Activated T-cell treated with anti-CD3 and anti-CD28 coated beads, Interleukin-2, amount 50 U/mL, for 1 hour (primary cell): ENCODE data around the gene PYCR2.

Experiments used
- DNase-seq: peaks from one replicate; pipeline ENCODE4 v3.0.0-alpha.2; 2020

PYCR2 gene

DNA sequence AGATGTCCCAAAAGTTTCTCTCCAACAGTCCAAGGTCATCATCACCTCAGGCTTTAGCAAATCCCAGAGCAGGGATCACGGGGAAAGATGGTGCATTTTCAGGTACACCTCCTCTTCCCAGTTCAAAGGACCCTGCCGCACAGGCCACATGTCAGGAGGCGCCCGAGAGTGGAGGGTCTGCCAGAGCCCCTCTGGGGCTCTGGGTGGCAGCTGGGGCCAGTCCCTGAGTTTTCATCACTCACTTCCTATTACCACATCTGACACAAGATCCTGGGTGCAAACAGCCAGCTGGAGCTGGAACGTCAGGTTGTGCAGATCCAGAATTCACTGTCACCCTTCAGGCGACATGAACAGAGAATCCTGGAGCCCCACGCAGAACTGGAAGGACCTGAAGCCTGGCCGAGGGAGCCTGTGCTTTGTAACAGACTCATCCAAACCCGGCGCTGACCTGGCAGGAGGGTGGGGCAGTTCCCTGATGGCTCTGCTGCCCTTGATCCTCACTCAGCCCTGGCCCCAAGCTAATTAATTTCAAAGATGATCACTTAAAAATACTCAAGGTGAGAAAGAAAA lies 50.7 kb downstream of the PYCR2 start:
- DNase-seq: no peak

DNA sequence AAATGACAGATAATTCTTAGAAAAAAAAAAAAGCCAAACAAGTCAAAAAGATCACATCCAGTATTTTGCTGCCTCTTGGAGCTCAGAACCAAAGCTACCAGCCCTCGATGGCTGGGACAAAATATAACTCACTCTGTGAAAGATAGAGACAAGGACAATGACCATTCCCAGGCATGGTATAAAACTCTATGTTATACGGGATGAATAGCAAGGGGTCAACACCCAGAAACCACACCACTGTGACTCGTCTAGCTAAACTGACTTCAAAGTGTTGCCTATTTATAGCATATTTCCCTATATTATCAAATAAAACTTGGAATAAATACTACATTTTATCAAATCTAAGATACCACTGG lies 52.0 kb downstream of the PYCR2 start:
- no peak for DNase-seq

DNA sequence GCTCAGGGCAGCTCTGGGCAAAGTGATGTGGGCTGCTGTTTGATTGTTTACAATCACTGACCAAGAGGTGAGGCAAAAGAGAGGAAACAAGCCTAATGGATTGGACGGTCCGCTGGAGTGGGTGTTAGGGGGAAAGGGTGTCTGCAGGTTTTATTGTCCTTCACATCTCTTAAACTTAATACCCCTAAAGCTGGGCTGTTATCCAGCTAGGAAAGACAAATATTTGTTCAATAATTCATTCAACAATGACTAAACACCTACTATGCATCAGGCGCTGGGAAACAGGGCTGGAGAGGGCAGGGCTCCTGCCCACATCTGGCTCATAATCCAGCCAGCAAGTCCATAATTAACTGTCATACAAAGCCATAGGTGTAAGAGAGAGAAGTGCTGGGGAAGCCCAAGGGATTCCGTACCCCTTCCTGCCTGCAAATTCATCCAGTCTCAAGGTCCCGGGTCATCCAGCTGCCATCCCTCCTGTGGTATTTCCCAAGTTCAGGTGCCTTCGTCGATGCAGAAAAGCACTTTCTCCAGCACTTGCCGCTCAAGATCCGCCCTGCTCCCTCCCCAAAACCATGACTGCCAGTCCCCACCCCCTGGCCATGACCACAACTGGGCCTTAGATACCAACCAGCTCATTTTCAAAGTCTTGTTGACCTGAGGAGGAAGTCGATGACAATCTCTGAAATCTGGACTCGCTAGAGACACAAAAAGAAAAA lies 52.5 kb downstream of the PYCR2 start:
- DNase-seq: no peak

DNA sequence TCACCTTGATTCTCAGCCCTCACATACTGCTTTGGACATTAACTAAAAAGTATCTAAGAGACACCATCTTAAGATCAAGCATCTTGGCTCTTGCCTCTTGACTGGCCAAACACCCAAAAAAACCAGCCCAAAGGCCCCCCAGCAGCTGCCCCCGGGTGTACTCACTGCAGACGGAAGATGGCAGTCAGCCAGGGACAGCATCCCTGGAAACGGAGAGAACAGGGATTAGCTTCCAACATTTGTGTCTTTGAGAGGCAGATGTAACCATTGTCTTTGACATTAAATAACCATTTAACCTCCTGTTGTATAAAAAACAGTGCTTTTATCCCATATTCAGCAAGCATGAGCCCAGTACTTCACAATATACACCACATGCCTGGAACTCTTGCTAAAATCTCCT lies 53.1 kb downstream of the PYCR2 start:
- no peak for DNase-seq
